ENCODE data around the gene SUGCT. TPM values are rescaled to one million over a fixed set of nuclear protein-coding genes. Genes with fewer than 3 reads are reported as not detected.

The SUGCT gene
- total RNA-seq, 1 experiment from 2014 or later, result 1.6 TPM

DNA sequence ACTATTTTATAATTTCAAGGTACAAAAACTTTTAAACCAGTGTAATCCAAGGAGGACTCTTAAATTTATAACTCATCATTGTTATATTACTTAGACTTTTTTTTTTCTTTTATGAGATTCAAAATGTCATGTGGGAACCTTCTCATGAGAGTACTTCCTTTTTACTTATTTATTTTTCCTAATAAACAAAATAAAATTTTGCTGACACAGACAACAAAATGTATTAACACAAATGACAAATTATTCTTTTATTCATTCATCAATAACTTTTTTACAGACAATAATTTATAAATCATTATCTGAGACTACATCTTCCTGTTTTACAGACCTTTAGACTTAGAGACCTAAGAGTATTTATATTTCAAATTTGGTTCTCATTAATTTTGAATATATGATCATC, 706.2 kb downstream of the SUGCT start:
- intact Hi-C loops (cut with micrococcal nuclease; ENCODE audit: unreplicated experiment), result no loop called here

DNA sequence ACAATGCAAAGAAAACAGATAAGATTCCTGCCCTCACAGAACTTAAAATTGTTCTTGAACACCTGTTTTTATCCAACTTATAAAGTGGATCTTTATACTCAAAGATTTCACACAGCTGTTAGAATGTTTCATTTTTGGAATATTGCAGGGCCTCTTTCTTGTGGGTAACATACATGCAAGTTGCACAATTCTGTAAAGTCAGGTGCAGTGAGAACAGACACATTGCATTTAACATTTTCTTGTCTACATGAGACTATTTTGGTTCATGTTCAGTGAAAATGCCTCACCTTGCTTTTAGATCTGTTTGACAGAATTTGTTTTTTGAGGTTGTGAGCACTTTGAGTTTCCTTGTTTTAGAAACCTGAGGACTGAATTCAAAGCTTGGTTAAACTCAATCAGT, 707.8 kb downstream of the SUGCT start:
- CTCF ChIA-PET, result interaction anchor here (0.7 kb wide), 1 partner anchor 16 kb away, joined by 4 read pairs; no protein-coding TSS in a partner anchor
- no peak for DNase-seq
- no TSS peak for BruUV-seq (replicated peaks)
- H3K4me1 Mint-ChIP-seq (ENCODE audit: low read depth, unreplicated experiment), result no peaks in the 10 kb centered on the region
- no peak overlapping the region for H3K4me3 Mint-ChIP-seq (ENCODE audit: low read depth, unreplicated experiment)
- TF ChIP-seq, protein P1, sequence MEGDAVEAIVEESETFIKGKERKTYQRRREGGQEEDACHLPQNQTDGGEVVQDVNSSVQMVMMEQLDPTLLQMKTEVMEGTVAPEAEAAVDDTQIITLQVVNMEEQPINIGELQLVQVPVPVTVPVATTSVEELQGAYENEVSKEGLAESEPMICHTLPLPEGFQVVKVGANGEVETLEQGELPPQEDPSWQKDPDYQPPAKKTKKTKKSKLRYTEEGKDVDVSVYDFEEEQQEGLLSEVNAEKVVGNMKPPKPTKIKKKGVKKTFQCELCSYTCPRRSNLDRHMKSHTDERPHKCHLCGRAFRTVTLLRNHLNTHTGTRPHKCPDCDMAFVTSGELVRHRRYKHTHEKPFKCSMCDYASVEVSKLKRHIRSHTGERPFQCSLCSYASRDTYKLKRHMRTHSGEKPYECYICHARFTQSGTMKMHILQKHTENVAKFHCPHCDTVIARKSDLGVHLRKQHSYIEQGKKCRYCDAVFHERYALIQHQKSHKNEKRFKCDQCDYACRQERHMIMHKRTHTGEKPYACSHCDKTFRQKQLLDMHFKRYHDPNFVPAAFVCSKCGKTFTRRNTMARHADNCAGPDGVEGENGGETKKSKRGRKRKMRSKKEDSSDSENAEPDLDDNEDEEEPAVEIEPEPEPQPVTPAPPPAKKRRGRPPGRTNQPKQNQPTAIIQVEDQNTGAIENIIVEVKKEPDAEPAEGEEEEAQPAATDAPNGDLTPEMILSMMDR (IDR thresholded peaks at IDR 0.05; ENCODE audit: unreplicated experiment), result no peak
- intact Hi-C loops (cut with micrococcal nuclease; ENCODE audit: unreplicated experiment), result no loop called here
- peaks cover 4% of the 10 kb centered on the region for H3K9me3 Mint-ChIP-seq (ENCODE audit: low read depth, unreplicated experiment)
- H3K36me3 Mint-ChIP-seq (ENCODE audit: insufficient read depth, unreplicated experiment), result no peaks in the 10 kb centered on the region
- no peak overlapping the region for H3K27ac Mint-ChIP-seq (ENCODE audit: unreplicated experiment)
- H3K27me3 Mint-ChIP-seq (ENCODE audit: unreplicated experiment), result no peaks in the 10 kb centered on the region

More for the DNA sequence above, 706.2 kb downstream of the SUGCT start:
- CTCF ChIA-PET, result no interaction called here
- Mint-ChIP-seq H3K27ac (ENCODE audit: unreplicated experiment) (no peak overlapping the region), H3K36me3 (ENCODE audit: insufficient read depth, unreplicated experiment) (no peaks in the 10 kb centered on the region), H3K4me3 (ENCODE audit: low read depth, unreplicated experiment) (no peak overlapping the region), H3K9me3 (ENCODE audit: low read depth, unreplicated experiment) (peaks cover 4% of the 10 kb centered on the region), H3K4me1 (ENCODE audit: low read depth, unreplicated experiment) (no peaks in the 10 kb centered on the region), H3K27me3 (ENCODE audit: unreplicated experiment) (no peaks in the 10 kb centered on the region)
- TF ChIP-seq, protein P1 (IDR thresholded peaks at IDR 0.05; ENCODE audit: unreplicated experiment), result no peak
- BruUV-seq (replicated peaks), result no TSS peak
- no peak for DNase-seq

DNA sequence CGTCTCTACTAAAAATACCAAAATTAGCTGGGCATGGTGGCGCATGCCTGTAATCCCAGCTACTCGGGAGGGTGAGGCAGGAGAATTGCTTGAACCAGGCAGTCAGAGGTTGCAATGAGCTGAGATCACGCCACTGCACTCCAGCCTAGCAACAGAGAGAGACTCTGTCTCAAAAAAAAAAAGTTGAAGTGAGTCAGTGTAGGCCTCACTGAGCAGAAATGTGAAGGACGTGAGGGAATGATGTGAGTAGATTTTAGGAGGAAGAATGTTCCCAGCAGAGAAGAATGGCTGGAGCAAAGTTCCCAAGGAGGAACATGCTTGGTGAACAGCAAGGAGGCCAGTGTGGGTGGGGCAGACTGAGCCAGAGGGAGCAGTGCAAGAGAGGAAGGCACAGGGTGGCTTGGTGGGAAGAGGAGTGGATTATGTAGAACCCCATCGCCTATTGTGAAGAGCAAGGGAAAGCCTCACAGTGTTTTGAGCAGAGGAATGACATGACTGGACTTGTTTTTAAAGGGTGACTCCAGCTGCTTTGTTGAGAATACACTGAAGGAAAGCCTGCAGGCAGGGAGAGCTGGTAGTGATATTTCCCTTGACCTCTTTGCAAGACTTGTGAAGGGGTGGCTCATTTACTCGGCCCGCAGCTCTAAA, 708.7 kb downstream of the SUGCT start:
- Mint-ChIP-seq H3K4me1 (ENCODE audit: low read depth, unreplicated experiment) (peaks cover 7% of the 10 kb centered on the region), H3K36me3 (ENCODE audit: insufficient read depth, unreplicated experiment) (no peaks in the 10 kb centered on the region), H3K4me3 (ENCODE audit: low read depth, unreplicated experiment) (no peak overlapping the region), H3K27me3 (ENCODE audit: unreplicated experiment) (no peaks in the 10 kb centered on the region), H3K27ac (ENCODE audit: unreplicated experiment) (no peak overlapping the region), H3K9me3 (ENCODE audit: low read depth, unreplicated experiment) (peaks cover 4% of the 10 kb centered on the region)
- TF ChIP-seq, protein P1 (IDR thresholded peaks at IDR 0.05; ENCODE audit: unreplicated experiment), result no peak
- BruUV-seq (replicated peaks), result no TSS peak
- intact Hi-C loops (cut with micrococcal nuclease; ENCODE audit: unreplicated experiment), result no loop called here
- no peak for DNase-seq
- CTCF ChIA-PET, result interaction anchor here (0.7 kb wide), 1 partner anchor 16 kb away, joined by 4 read pairs; no protein-coding TSS in a partner anchor

DNA sequence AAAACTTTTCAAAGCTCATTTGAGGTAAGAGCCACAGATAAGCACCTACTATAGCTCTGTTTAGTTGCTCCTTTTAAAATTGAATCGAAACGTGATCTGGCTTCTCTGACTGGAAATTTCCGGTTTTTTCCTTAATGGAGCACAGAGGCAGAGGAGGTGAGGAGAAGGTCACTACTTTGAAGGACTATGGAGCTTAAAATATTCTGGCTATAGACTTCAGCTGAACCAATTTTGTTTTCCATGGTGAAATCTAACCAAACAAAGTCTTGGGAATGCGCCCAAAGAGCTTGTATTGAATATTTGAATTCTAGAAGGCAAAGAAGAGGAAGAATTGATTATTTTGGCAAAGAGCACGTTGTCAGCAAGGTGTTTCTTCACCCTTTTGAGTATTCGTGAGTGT, 711.1 kb downstream of the SUGCT start:
- no peaks in the 10 kb centered on the region for H3K36me3 Mint-ChIP-seq (ENCODE audit: insufficient read depth, unreplicated experiment)
- no peak overlapping the region for H3K27ac Mint-ChIP-seq (ENCODE audit: unreplicated experiment)
- no peaks in the 10 kb centered on the region for H3K9me3 Mint-ChIP-seq (ENCODE audit: low read depth, unreplicated experiment)
- CTCF ChIA-PET, result interaction anchor here (0.7 kb wide), 1 partner anchor 10 kb away, joined by 3 read pairs; no protein-coding TSS in a partner anchor
- intact Hi-C loops (cut with micrococcal nuclease; ENCODE audit: unreplicated experiment), result loop anchor here (5.0 kb wide), 1 partner anchor 161 kb away; no protein-coding TSS in a partner anchor
- peaks cover 8% of the 10 kb centered on the region for H3K4me1 Mint-ChIP-seq (ENCODE audit: low read depth, unreplicated experiment)
- no peak overlapping the region for H3K4me3 Mint-ChIP-seq (ENCODE audit: low read depth, unreplicated experiment)
- TF ChIP-seq, protein P1 (IDR thresholded peaks at IDR 0.05; ENCODE audit: unreplicated experiment), result no peak
- no peaks in the 10 kb centered on the region for H3K27me3 Mint-ChIP-seq (ENCODE audit: unreplicated experiment)
- no peak for DNase-seq
- BruUV-seq (replicated peaks), result no TSS peak

Data from Calu3 (cell line).